K562 (cell line): ENCODE results near the gene MEF2B. TPM values are rescaled to one million over a fixed set of nuclear protein-coding genes. Genes with fewer than 3 reads are reported as not detected.
A peak's percentile ranks its signal among the peaks of the same experiment; 100 is the strongest.

Experiments used
- ATAC-seq: fragments of 200-7000 bp; cut with Tn5 transposase; 3 replicates; pipeline ENCODE4 v1.9.1; 2020; ENCODE audit warnings: moderate library complexity
- BruUV-seq: library from RNA; stranded (reverse); fragments of 400-500 nt; replicated peaks from 2 replicates; lab custom pipeline; 2021; lab: Mats Ljungman, UMichigan
- CTCF ChIA-PET: fragments of 300-600 bp; formaldehyde crosslinking; extraction: SDS; loops from one replicate; lab custom pipeline; 2021; ENCODE audit warnings: low intra/inter-chr PET ratio; lab: Yijun Ruan, JAX
- POLR2A ChIA-PET: fragments of 300-600, 350-650 bp; sonication (Branson Sonifier 250); formaldehyde crosslinking; extraction: SDS; loops from one replicate; lab custom pipeline; 2021; ENCODE audit warnings: antibody characterized with exemption, inconsistent platforms; lab: Yijun Ruan, JAX
- DNase-seq, 4 experiments: peaks; one replicate each; pipeline versions ENCODE4 v3.0.0 to v3.0.0-alpha.2; 2011 to 2018; ENCODE audit warnings: low spot score in 3 of 4, mixed read lengths in 3 of 4; ENCODE audit errors: extremely low read depth in 1 of 4
- FAIRE-seq: peaks from 2 replicates; lab custom pipeline; 2011; peaks lifted over from hg19 to GRCh38; lab: Jason Lieb, UNC
- H2AFZ ChIP-seq: 2 replicates; pipeline ENCODE4 v1.6.0; 2011; ENCODE audit warnings: low read depth, low read length, control low read depth, inconsistent platforms
- H3K27ac ChIP-seq: fragments of 200-600 bp; 3 replicates; pipeline ENCODE4 v1.8.0; 2011; ENCODE audit warnings: low read depth, mild to moderate bottlenecking, control low read depth, inconsistent platforms, low read length, moderate library complexity, mixed read lengths; ENCODE audit errors: extremely low read depth
- H3K27me3 ChIP-seq, 2 experiments: fragments of 300-600 bp in 1 of 2; 2 replicates in 1 of 2; 3 replicates in 1 of 2; pipeline versions ENCODE4 v1.6.0 to v1.8.0; 2011; ENCODE audit warnings: inconsistent platforms in 2 of 2, low read length in 2 of 2, mild to moderate bottlenecking in 1 of 2, mixed read lengths in 1 of 2, moderate library complexity in 1 of 2; ENCODE audit not compliant: control insufficient read depth in 2 of 2, insufficient read depth in 2 of 2
- H3K36me3 ChIP-seq: fragments of 300-600 bp; 3 replicates; pipeline ENCODE4 v1.8.0; 2011; ENCODE audit warnings: mild to moderate bottlenecking, low read length, inconsistent platforms; ENCODE audit not compliant: control insufficient read depth, insufficient read depth
- H3K4me1 ChIP-seq, 2 experiments: fragments of 200-600 bp in 1 of 2; replicated peaks in 1 of 2; 2 replicates in 1 of 2; 3 replicates in 1 of 2; pipeline versions ENCODE4 v1.5.1 to v1.8.0; 2011; ENCODE audit warnings: inconsistent platforms in 2 of 2, low read length in 2 of 2, mild to moderate bottlenecking in 1 of 2, mixed read lengths in 1 of 2, moderate library complexity in 1 of 2; ENCODE audit not compliant: control insufficient read depth in 2 of 2, insufficient read depth in 2 of 2
- H3K4me2 ChIP-seq: 2 replicates; pipeline ENCODE4 v1.6.1; 2011; ENCODE audit warnings: low read length, control low read depth, inconsistent platforms, mixed read lengths; ENCODE audit not compliant: insufficient read depth
- H3K4me3 ChIP-seq: fragments of 200-600 bp; sonication (generic), shearing (Covaris generic); 2 replicates; pipeline ENCODE4 v1.5.1; 2016; ENCODE audit warnings: control low read depth, inconsistent platforms
- H3K79me2 ChIP-seq: fragments of 200-600 bp; 3 replicates; pipeline ENCODE4 v1.8.0; 2011; ENCODE audit warnings: low read length, inconsistent platforms; ENCODE audit not compliant: control insufficient read depth, insufficient read depth
- H3K9ac ChIP-seq, 2 experiments: 2 replicates each; pipeline versions ENCODE4 v1.6.0 to v1.6.1; 2011; ENCODE audit warnings: low read depth in 2 of 2, low read length in 2 of 2, control low read depth in 1 of 2, inconsistent platforms in 1 of 2, mild to moderate bottlenecking in 1 of 2, mixed read lengths in 1 of 2; ENCODE audit not compliant: insufficient read depth in 1 of 2
- H3K9me1 ChIP-seq: one replicate; pipeline ENCODE4 v1.6.0; 2011; ENCODE audit warnings: inconsistent platforms, mild to moderate bottlenecking, low read length, moderate library complexity; ENCODE audit not compliant: control insufficient read depth, insufficient read depth
- H3K9me3 ChIP-seq: replicated peaks from 2 replicates; pipeline ENCODE4 v1.5.1; 2011; ENCODE audit warnings: low read depth, low read length, inconsistent platforms; ENCODE audit not compliant: control insufficient read depth, insufficient read depth
- H4K20me1 ChIP-seq: replicated peaks from 2 replicates; pipeline ENCODE4 v1.6.1; 2011; ENCODE audit warnings: low read length, inconsistent platforms, mixed read lengths; ENCODE audit not compliant: control insufficient read depth, insufficient read depth
- SMARCB1 ChIP-seq: IDR thresholded peaks from 2 replicates; pipeline ENCODE4 v1.6.1; 2011; ENCODE audit warnings: improper control_type of control experiment, low read depth; ENCODE audit not compliant: insufficient read length
- USF1 ChIP-seq: sonication (generic); formaldehyde crosslinking; IDR thresholded peaks from 2 replicates; pipeline ENCODE4 v1.9.0; 2022; ENCODE audit warnings: mild to moderate bottlenecking, missing genetic modification reagents
- ZNF121 ChIP-seq: sonication (generic); formaldehyde crosslinking; conservative IDR thresholded peaks from 2 replicates; pipeline ENCODE4 v1.8.0; 2022; ENCODE audit warnings: missing genetic modification reagents
- WGBS: fragments of 100-300 bp; shearing (Covaris generic); methylation state at CpG from one replicate; pipeline ENCODE4 v1.1.6; 2016; ENCODE audit warnings: low coverage, mixed read lengths; ENCODE audit not compliant: insufficient coverage; ENCODE audit errors: missing lambda C conversion rate; 5-methylcytosine and 5-hydroxymethylcytosine counted together
- in situ Hi-C: fragments of 300-500 bp; cut with MboI; formaldehyde crosslinking; loops from 4 replicates; pipeline ENCODE4 v1.15.0; 2018; ENCODE audit warnings: inconsistent platforms, mixed read lengths
- intact Hi-C: fragments of 100-400 bp; cut with micrococcal nuclease; formaldehyde crosslinking; loops from 2 replicates; pipeline ENCODE4 v1.14.2; 2022
- polyA plus RNA-seq, 8 experiments: library from polyadenylated mRNA; depleted of rRNA in 4 of 8; stranded (reverse) in 5 of 8; unstranded in 3 of 8; fragments of >200 nt; fragmentation: Nextera tagmentation in 2 of 8; fragmentation: Illumina TruSeq in 1 of 8; extraction: Ambion mirVana in 2 of 8; extraction: Trizol in 1 of 8; gene quantifications; 2 replicates each; pipeline versions ENCODE4 v1.2.1 to v1.2.3, GENCODE V29; 2011 to 2014; ENCODE audit warnings: inconsistent platforms in 1 of 8, missing spikeins in 1 of 8
- total RNA-seq, 7 experiments: library from RNA; depleted of rRNA in 6 of 7; stranded (reverse); fragments of >200 nt in 6 of 7; fragmentation: Illumina TruSeq in 2 of 7; extraction: Trizol in 2 of 7; gene quantifications; 2 replicates each; pipeline versions ENCODE4 v1.2.1 to v1.2.3, GENCODE V29; 2011 to 2021; ENCODE audit warnings: low replicate concordance in 1 of 7

Gene MEF2B
- total and polyA plus RNA-seq, 9 of the 15 experiments (the other 6 are each of a cell fraction or from before 2014, with no cell fraction given): 0.14 to 1.9 (median 0.71) TPM; not detected in 3

GRCh38 chr19:19170873-19171672, 1.0 kb upstream of the MEF2B start:
- 0 out of 2 replicates have a peak, but pooled peaks have one; percentile 8 for TF ChIP-seq USF1 (CRISPR knock-in tag)
- no peak for TF ChIP-seq SMARCB1
- peak; percentile 58 for TF ChIP-seq ZNF121 (CRISPR knock-in tag)

More at GRCh38 chr19:19170873-19171672, 1.0 kb upstream of the MEF2B start:
- FAIRE-seq (no peak), DNase-seq (no peak), ATAC-seq (no peak)
- H2AFZ ChIP-seq: no peak overlapping the region
- no peaks in the 10 kb centered on the region for H3K36me3 ChIP-seq
- no peaks in the 10 kb centered on the region for H3K9me1 ChIP-seq
- H3K9ac ChIP-seq: peak overlapping the region; percentile 18 to 42; a peak in 1 of 4 replicates
- H3K4me2 ChIP-seq: peak overlapping the region; percentile 70; the same call in 1 of the 2 replicates
- H3K27ac ChIP-seq: peak overlapping the region; percentile 40; the same call in 1 of the 3 replicates
- peaks cover 8% of the 10 kb centered on the region for H4K20me1 ChIP-seq
- no peaks in the 10 kb centered on the region for H3K9me3 ChIP-seq
- CTCF ChIA-PET: no interaction called here
- peaks cover 31 to 34% of the 10 kb centered on the region in 2 experiments; a peak in 4 of 5 replicates for H3K4me1 ChIP-seq
- intact Hi-C loops (loop anchor here (5.0 kb wide), 1 partner anchor 34 kb away; the partner anchor contains the start of gene TMEM161A), in situ Hi-C loops (no loop called here)
- H3K4me3 ChIP-seq: no peak overlapping the region
- 86% methylated on average over 6 of the region's 6 CpGs for WGBS
- no peaks in the 10 kb centered on the region for H3K27me3 ChIP-seq
- POLR2A ChIA-PET: interaction anchor here (0.6 to 1.3 kb wide), 2 partner anchors 32 to 317 kb away, joined by 4 read pairs; partner anchors contain the start of gene NR2C2AP
- H3K79me2 ChIP-seq: no peaks in the 10 kb centered on the region
- no TSS peak for BruUV-seq
